HG02763 (cell line): ENCODE results near the gene CDC42SE2.

Experiments used
- ATAC-seq: cut with Tn5 transposase; IDR thresholded peaks from one replicate; pipeline ENCODE4 v1.9.1; 2021; ENCODE audit warnings: mild to moderate bottlenecking, moderate library complexity; ENCODE audit not compliant: unreplicated experiment

The CDC42SE2 gene

GRCh38 chr5:131426011-131426410 lies 162.2 kb downstream of the CDC42SE2 start:
- no peak for ATAC-seq

- no peak for ATAC-seq
These were observed 166.9 kb downstream of the CDC42SE2 start for GRCh38 chr5:131430794-131431193.

GRCh38 chr5:131431794-131432193 lies 167.9 kb downstream of the CDC42SE2 start:
- no peak for ATAC-seq

- ATAC-seq = no peak
These were observed 169.3 kb downstream of the CDC42SE2 start for GRCh38 chr5:131433109-131433508.

GRCh38 chr5:131436081-131436480 lies 172.2 kb downstream of the CDC42SE2 start:
- ATAC-seq = no peak

GRCh38 chr5:131441184-131441583 lies 177.3 kb downstream of the CDC42SE2 start:
- no peak for ATAC-seq
